SJCRH30 (cell line): Measurements from ENCODE around the gene BRD9. TPM values are rescaled to one million over a fixed set of nuclear protein-coding genes. Genes with fewer than 3 reads are reported as not detected.
"Not testable (repeated sequence)": the region's sequence is repeated elsewhere in the genome, so short reads cannot be mapped to it uniquely, and the experiment has no call there.

ENCODE experiments used
- DNase-seq, 2 experiments: peaks; one replicate each; pipeline ENCODE4 v3.0.0-alpha.2; 2015 to 2020
- H3K27ac ChIP-seq: fragments of 250-450 bp; sonication (Bioruptor Pico); 2 replicates; pipeline ENCODE4 v1.5.1; 2020; ENCODE audit warnings: mild to moderate bottlenecking, moderate library complexity
- H3K27me3 ChIP-seq: fragments of 250-450 bp; sonication (Bioruptor Pico); 2 replicates; pipeline ENCODE4 v1.5.1; 2020; ENCODE audit warnings: mild to moderate bottlenecking, moderate library complexity
- H3K36me3 ChIP-seq: fragments of 250-450 bp; sonication (Bioruptor Pico); 2 replicates; pipeline ENCODE4 v1.5.1; 2020; ENCODE audit warnings: mild to moderate bottlenecking, moderate library complexity
- H3K4me1 ChIP-seq: fragments of 250-450 bp; sonication (Bioruptor Pico); 2 replicates; pipeline ENCODE4 v1.5.1; 2020; ENCODE audit warnings: mild to moderate bottlenecking, moderate library complexity
- H3K4me3 ChIP-seq: fragments of 250-450 bp; sonication (Bioruptor Pico); 2 replicates; pipeline ENCODE4 v1.5.1; 2020; ENCODE audit warnings: mild to moderate bottlenecking, moderate library complexity
- H3K9me3 ChIP-seq: fragments of 250-450 bp; sonication (Bioruptor Pico); replicated peaks from 2 replicates; pipeline ENCODE4 v1.5.1; 2020; ENCODE audit warnings: mild to moderate bottlenecking, moderate library complexity
- total RNA-seq: library from RNA; depleted of rRNA; stranded (reverse); fragments of >200 nt; shearing (Covaris generic); gene quantifications from 2 replicates; pipeline ENCODE4 v1.2.3, GENCODE V29; 2014

Gene BRD9
- total RNA-seq, 1 experiment from 2014 or later = 19.9 TPM

DNA sequence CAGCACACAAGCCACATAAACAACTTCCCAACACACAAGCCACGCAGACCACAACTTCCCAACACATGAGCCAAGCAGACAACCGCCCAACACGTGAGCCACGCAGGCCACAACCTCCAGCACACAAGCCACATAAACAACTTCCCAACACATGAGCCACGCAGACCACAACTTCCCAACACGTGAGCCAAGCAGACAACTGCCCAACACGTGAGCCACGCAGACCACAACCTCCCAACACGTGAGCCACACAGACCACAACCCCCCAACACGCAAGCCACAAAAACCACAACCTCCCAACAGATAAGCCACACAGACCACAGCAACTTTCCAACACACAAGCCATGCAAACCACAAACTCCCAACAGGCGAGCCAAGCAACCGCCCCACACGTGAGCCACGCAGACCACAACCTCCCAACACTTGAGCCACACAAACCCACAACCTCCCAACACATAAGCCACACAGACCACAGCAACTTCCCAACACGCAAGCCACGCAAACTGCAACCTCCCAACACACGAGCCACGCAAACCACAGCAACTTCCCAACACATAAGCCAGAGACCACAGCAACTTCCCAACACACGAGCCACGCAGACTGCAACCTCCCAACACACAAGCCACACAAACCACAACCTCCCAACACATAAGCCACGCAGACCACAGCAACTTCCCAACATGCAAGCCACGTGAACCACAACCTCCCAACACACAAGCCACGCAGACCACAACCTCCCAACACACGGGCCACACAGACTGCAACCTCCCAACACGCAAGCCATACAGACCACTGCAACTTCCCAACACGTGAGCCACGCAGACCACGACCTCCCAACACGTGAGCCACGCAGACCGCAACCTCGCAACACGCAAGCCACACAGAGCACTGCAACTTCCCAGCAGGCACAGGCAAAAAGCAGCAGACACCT lies 10.1 kb downstream of the BRD9 start:
- no peak overlapping the region for H3K27ac ChIP-seq
- no peaks in the 10 kb centered on the region for H3K4me1 ChIP-seq
- DNase-seq = no peak
- peaks cover 38% of the 10 kb centered on the region for H3K36me3 ChIP-seq
- no peak overlapping the region for H3K4me3 ChIP-seq
- no peaks in the 10 kb centered on the region for H3K9me3 ChIP-seq
- H3K27me3 ChIP-seq = no peaks in the 10 kb centered on the region

DNA sequence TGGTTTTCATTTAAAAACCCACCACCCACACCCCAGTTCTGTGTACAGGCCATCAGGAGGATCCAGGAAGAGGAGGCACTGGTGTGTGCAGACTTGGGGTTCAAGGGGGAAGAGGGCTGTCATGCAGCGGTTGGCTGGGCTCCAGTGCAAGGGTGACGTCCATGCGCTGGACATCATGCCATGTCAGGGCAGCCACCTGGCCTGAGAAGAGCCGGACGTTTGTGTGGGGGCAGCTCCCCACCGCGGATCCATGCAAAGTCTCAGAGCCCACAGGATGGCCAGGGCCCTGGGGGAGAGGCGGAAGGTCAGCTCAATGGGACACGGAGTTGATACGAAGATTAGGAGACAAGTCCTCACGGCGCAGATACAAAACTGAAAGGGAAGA lies 11.1 kb downstream of the BRD9 start:
- no peak for DNase-seq
- H3K9me3 ChIP-seq = no peaks in the 10 kb centered on the region
- H3K4me1 ChIP-seq = no peaks in the 10 kb centered on the region
- no peak overlapping the region for H3K4me3 ChIP-seq
- H3K27ac ChIP-seq = no peak overlapping the region
- peaks cover 31% of the 10 kb centered on the region for H3K36me3 ChIP-seq
- H3K27me3 ChIP-seq = no peaks in the 10 kb centered on the region

DNA sequence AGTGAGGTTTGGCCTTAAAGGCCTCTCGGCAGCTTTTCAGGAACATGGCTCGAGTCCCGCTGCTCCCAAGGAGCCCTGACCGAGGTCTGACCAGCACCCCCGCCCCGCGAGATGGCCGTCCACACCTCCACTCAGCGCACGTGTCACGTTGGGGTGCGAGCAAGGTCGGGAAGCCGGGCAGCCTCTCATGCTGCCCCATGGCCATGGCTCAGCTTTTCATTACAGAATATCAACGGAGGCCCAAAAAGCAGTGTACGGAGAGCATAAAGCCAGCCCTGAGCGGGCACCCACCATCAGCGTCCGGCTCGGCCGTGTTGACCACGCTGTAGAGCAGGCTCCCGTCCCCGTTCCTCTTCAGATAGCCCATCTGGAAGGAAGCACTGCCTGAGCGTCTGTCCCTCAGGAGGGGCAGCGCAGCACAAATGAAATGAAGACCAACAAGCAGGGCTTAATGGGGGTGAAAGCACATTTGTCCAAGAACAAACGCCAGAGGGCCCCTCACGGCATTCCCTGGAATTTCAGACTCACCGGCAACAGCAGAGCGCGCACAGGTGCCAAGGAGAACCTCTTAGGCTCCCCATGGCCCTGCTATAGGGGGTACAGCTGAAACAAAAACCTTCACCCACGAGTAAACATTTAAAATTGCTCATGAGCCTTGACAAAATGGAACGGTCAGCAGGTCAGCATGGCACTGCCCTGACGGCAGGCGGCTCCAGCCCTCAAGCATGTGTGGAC lies 11.6 kb downstream of the BRD9 start:
- no peak for DNase-seq
- Histone ChIP-seq H3K4me3 (no peak overlapping the region), H3K36me3 (peaks cover 25% of the 10 kb centered on the region), H3K27me3 (no peaks in the 10 kb centered on the region), H3K9me3 (no peaks in the 10 kb centered on the region), H3K4me1 (no peaks in the 10 kb centered on the region), H3K27ac (no peak overlapping the region)

DNA sequence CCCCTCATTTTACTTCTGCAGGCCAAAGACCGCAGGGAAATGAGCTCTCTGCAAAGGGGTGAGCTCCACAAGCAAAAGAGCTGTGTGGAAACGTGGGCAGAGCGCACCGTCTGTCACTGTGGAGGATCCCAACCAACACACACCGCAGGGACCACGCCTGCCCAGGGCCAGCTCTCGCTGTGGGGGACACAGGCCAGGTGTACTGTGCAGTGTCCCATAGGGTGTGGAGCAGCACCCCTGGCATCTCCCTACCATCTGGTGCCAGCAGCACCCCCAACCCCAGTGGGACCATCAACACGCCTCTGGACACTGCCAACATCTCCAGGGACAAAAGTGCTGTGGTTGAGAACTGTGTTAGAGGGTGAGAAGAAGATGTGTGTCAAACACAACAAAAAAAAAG lies 13.9 kb downstream of the BRD9 start:
- not testable (repeated sequence) for DNase-seq

DNA sequence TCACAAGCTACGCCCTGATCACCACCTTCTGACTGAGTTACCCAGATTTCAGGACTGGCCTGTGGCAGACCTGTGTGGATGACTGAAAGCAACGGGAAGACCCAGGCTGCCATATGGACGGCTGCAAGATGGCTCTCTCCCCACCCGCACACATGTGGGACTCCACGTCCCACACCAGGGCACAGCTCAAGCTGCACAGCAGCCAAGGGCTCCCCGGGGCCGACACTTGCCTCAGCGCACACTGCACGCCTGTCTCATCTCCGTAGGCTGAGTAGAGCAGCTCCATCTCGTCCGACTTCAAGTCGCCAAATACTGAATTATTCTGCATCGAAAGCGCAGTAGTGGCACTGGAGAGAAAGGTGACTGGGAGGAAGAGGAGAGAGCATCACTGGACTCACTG lies 14.5 kb downstream of the BRD9 start:
- no peak for DNase-seq
- Histone ChIP-seq H3K36me3 (peaks cover 2% of the 10 kb centered on the region; the same call in 1 of the 2 replicates), H3K27me3 (no peaks in the 10 kb centered on the region), H3K9me3 (no peaks in the 10 kb centered on the region), H3K27ac (no peak overlapping the region), H3K4me1 (no peaks in the 10 kb centered on the region), H3K4me3 (no peak overlapping the region)

More for the DNA sequence above, 13.9 kb downstream of the BRD9 start:
- not testable (repeated sequence) for H3K4me3 ChIP-seq, H3K27ac ChIP-seq, H3K27me3 ChIP-seq, H3K9me3 ChIP-seq, H3K36me3 ChIP-seq, H3K4me1 ChIP-seq

DNA sequence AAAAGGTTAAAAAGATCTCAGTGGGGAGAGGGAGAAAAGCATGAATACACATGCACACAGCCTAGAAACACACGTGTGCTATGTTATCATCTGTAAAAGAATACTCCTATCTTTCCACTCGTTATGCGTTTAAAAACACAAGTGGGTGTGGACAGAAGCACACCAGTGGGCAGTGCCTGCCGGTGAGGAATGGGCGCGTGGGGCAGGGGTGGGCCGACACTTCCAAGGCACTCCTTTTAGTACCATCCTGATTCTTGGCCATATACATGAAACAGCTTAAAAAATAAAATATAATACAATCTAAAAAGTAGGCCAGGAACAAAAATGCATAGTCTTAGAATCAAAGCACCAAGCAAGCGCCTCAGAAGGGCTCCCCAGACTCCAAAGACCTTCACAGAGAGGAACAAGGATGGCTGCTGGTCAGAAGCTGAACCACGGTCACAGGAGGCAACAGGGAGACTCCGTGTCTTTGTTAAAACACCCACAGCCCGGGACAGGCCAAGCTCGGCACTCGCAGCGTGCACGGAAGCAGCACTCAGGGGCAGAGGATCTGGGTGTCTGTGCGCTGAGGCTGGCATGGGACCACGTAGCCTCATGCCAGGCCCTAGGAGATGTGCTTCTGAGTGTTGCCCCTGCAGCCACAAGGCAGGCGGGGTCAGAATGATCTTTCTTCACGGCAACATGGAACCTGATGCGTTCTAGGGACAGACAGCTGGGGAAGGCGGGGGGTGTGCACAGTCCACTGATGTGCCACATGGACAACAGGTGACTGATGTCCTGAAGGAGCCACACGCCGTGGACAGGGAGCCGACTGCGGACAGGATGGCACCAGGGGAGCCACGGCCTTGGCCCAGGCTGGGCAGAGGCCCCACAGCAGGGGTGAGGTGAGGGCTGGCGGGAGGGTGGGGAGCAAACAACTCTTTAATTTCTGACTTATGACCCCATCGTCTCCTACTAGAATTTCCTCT lies 15.9 kb downstream of the BRD9 start:
- DNase-seq = no peak
- Histone ChIP-seq H3K27ac (no peak overlapping the region), H3K4me1 (no peaks in the 10 kb centered on the region), H3K27me3 (no peaks in the 10 kb centered on the region), H3K4me3 (no peak overlapping the region), H3K9me3 (no peaks in the 10 kb centered on the region), H3K36me3 (peaks cover 2% of the 10 kb centered on the region; the same call in 1 of the 2 replicates)

DNA sequence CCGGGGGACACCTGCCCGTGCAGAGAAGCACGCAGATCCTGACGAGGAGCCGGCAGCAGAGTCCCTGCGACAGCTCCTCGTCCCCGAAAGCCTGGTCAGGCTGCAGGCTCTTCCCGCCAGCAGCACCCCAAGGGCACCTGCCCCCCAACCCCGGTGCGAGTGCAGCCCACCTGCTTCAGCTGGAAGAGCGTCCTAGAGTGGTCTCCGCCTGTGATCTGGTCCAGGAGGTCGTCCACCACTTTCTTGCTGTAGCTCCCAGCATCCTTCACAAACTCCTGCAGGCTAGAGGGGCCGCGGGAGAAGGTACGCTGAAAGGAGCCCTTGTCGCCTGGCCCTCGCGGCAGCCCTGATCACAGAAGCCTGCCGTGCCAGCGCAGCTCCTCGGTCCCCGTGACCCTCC lies 16.7 kb downstream of the BRD9 start:
- Histone ChIP-seq H3K27ac (no peak overlapping the region), H3K36me3 (peaks cover 7% of the 10 kb centered on the region; the same call in 1 of the 2 replicates), H3K4me1 (no peaks in the 10 kb centered on the region), H3K27me3 (no peaks in the 10 kb centered on the region), H3K4me3 (no peak overlapping the region), H3K9me3 (no peaks in the 10 kb centered on the region)
- no peak for DNase-seq

DNA sequence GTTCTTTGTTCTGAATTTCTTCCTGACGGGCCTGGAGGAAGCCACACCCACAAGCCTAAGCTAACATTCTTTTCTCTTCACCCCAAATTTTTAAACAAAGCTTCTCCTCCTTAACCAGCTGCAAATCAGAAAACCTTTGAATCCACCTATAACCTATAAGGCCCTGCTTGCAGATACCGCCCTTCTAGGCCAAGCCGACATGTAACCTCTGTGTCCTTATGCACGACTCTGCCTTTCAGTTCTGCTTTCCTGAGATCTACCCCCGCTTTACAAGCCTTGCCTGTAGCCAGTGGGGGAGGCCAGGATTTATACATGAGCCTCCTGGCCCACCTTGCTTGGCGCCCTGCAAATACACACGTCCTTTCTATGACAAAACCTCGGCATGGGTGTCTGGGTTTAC lies 19.3 kb downstream of the BRD9 start:
- Histone ChIP-seq H3K4me3 (no peak overlapping the region), H3K27ac (no peak overlapping the region), H3K9me3 (no peaks in the 10 kb centered on the region), H3K36me3 (peaks cover 20% of the 10 kb centered on the region; the same call in 1 of the 2 replicates), H3K4me1 (no peaks in the 10 kb centered on the region), H3K27me3 (no peaks in the 10 kb centered on the region)
- no peak for DNase-seq

DNA sequence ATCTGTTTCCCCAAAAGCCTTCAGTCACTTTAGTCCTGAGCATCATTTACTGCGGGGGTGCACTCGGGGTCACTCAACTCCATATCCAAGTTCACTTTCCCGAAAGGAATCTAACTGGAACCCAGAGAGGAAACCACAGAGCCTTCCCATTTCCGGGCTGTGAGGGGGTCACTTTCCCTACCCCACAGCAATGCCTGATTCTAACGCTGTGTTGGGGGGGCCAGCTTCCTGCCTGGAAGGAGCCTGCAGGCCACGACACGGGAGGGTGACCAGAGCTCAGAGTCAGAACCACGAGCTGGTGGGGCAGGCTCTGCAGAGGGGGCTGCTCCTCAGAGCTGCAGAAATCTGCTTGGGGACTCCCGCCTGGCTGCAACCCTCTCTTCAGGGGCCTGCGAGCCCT lies 20.3 kb downstream of the BRD9 start:
- H3K4me3 ChIP-seq = no peak overlapping the region
- no peak overlapping the region for H3K27ac ChIP-seq
- peaks cover 25% of the 10 kb centered on the region; the same call in 1 of the 2 replicates for H3K36me3 ChIP-seq
- no peaks in the 10 kb centered on the region for H3K4me1 ChIP-seq
- no peak for DNase-seq
- H3K9me3 ChIP-seq = no peaks in the 10 kb centered on the region
- no peaks in the 10 kb centered on the region for H3K27me3 ChIP-seq

DNA sequence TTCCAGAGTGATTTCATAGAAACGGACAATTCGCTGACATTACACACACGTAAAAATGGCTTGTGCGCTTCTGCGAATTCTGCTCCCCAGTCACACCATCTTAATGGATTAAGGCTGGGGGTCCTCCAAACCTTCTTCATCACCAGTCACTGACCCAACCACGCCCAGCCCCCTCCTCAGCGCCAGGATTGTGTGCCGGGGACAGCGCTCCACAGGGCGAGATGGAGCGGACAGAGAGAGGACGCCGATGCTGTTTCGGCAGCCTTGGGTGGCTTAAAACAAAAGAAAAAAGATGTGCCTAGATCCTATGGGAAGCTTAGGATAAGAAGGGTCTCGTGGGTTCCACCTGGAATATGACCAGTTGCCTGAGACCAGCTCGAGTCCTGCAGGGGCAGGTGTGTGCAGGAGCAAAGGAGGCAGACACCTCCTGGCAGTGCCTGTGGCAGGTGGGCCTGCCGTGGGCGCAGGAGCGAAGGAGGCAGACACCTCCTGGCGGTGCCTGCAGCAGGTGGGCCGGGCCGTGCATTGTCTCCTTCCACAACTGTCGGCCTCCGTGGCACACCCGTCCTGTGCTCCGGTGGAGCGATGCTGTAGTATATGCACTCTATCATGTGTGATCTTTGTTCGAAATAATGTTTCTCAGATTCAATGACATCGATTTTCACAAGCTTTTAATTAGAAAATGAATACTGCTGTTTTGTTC lies 20.9 kb downstream of the BRD9 start:
- H3K4me3 ChIP-seq = no peak overlapping the region
- no peaks in the 10 kb centered on the region for H3K9me3 ChIP-seq
- H3K4me1 ChIP-seq = no peaks in the 10 kb centered on the region
- H3K27me3 ChIP-seq = no peaks in the 10 kb centered on the region
- no peak for DNase-seq
- H3K27ac ChIP-seq = no peak overlapping the region
- H3K36me3 ChIP-seq = peaks cover 25% of the 10 kb centered on the region; the same call in 1 of the 2 replicates

DNA sequence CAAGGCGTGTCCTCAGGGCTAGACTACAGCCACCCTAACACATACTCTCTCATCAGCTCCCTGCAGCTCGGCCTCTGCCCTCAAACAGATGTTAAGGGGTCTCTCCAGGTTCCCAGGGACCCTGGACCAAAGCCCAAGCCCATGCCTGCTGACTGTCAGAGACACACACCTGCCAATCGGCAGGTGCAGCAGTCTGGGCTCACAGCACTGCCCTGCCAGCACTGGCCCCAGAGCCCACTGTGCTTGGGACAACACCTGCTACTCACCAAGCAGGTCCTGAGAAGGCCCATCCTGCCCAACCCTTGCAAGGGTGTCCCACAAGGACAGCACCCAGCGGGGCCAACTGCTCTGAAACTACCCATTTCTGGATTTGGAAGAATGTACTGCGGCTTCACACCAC lies 21.6 kb downstream of the BRD9 start:
- H3K27me3 ChIP-seq = no peaks in the 10 kb centered on the region
- H3K4me3 ChIP-seq = no peak overlapping the region
- DNase-seq = no peak
- H3K9me3 ChIP-seq = no peaks in the 10 kb centered on the region
- H3K27ac ChIP-seq = no peak overlapping the region
- peaks cover 25% of the 10 kb centered on the region; the same call in 1 of the 2 replicates for H3K36me3 ChIP-seq
- H3K4me1 ChIP-seq = no peaks in the 10 kb centered on the region

DNA sequence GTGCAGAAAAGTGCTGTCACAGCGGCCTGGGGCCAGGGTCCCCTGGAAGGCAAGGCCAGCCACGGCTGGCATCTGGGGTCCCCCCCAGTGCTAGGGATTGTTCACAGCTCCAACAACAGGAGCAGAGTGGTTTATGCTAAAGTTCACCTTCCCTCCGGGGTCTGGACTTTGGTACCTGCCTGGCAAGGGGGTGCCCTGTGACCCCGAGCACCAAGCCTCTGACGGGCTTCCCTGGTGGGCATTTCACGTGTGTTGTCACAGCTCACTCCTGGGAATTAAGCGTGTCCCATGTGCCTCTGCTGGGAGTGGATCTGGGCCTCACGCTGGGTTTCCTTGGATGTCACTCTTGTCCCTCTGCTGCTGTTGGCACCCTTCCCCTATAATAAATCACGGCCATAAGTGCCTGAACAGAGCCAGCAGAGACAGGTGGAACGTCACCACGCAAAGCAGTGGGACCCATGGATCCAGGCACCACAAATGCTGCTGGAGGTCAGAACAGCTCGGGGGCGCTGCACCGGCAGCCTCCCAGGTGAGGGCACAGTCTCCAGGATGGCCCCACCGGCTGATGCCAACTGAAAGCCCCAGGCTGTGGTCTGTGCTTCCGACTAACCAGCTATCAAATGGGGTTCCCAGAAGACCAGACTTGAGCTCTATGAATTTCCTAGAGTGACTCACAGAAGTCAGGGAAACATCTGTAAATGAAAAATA lies 24.0 kb downstream of the BRD9 start:
- H3K4me1 ChIP-seq = no peaks in the 10 kb centered on the region
- H3K36me3 ChIP-seq = peaks cover 30% of the 10 kb centered on the region; the same call in 1 of the 2 replicates
- H3K4me3 ChIP-seq = no peak overlapping the region
- no peaks in the 10 kb centered on the region for H3K27me3 ChIP-seq
- DNase-seq = no peak
- no peaks in the 10 kb centered on the region for H3K9me3 ChIP-seq
- H3K27ac ChIP-seq = no peak overlapping the region

DNA sequence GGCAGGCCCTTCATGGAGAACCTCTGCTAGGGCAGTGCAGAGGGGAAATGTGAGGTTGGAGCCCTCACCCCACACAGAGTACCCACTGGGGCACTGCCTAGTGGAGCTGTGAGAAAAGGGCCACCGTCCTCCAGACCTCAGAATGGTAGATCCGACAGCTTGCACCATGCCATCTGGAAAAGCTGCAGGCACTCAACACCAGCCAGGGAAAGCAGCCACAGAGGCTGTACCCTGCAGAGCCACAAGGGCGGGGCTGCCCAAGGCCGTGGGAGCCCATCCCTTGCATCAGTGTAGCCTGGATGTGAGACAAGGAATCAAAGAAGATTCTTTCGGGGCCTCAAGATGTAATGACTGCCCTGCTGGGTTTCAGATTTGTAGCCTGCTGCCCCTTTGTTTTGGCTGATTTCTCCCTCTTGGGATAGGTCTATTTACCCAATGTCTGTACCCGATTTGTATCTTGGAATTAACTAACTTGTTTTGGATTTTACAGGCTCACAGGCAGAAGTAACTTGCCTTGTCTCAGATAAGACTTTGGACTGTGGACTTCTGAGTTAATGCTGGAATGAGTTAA lies 25.2 kb downstream of the BRD9 start:
- Histone ChIP-seq H3K9me3 (no peaks in the 10 kb centered on the region), H3K36me3 (peaks cover 28% of the 10 kb centered on the region; the same call in 1 of the 2 replicates), H3K27me3 (no peaks in the 10 kb centered on the region), H3K27ac (no peak overlapping the region), H3K4me3 (no peak overlapping the region), H3K4me1 (no peaks in the 10 kb centered on the region)
- no peak for DNase-seq
